K562 (cell line): ENCODE results near the gene MPPED2. TPM values are rescaled to one million over a fixed set of nuclear protein-coding genes. Genes with fewer than 3 reads are reported as not detected.

Experiments used
- ATAC-seq: fragments of 200-7000 bp; cut with Tn5 transposase; 3 replicates; pipeline ENCODE4 v1.9.1; 2020; ENCODE audit warnings: moderate library complexity
- BruUV-seq: library from RNA; stranded (reverse); fragments of 400-500 nt; replicated peaks from 2 replicates; lab custom pipeline; 2021; lab: Mats Ljungman, UMichigan
- CTCF ChIA-PET: fragments of 300-600 bp; formaldehyde crosslinking; extraction: SDS; loops from one replicate; lab custom pipeline; 2021; ENCODE audit warnings: low intra/inter-chr PET ratio; lab: Yijun Ruan, JAX
- POLR2A ChIA-PET: fragments of 300-600, 350-650 bp; sonication (Branson Sonifier 250); formaldehyde crosslinking; extraction: SDS; loops from one replicate; lab custom pipeline; 2021; ENCODE audit warnings: antibody characterized with exemption, inconsistent platforms; lab: Yijun Ruan, JAX
- DNase-seq, 4 experiments: peaks; one replicate each; pipeline versions ENCODE4 v3.0.0 to v3.0.0-alpha.2; 2011 to 2018; ENCODE audit warnings: low spot score in 3 of 4, mixed read lengths in 3 of 4; ENCODE audit errors: extremely low read depth in 1 of 4
- FAIRE-seq: peaks from 2 replicates; lab custom pipeline; 2011; peaks lifted over from hg19 to GRCh38; lab: Jason Lieb, UNC
- H2AFZ ChIP-seq: 2 replicates; pipeline ENCODE4 v1.6.0; 2011; ENCODE audit warnings: low read depth, low read length, control low read depth, inconsistent platforms
- H3K27ac ChIP-seq: fragments of 200-600 bp; 3 replicates; pipeline ENCODE4 v1.8.0; 2011; ENCODE audit warnings: low read depth, mild to moderate bottlenecking, control low read depth, inconsistent platforms, low read length, moderate library complexity, mixed read lengths; ENCODE audit errors: extremely low read depth
- H3K27me3 ChIP-seq, 2 experiments: fragments of 300-600 bp in 1 of 2; 2 replicates in 1 of 2; 3 replicates in 1 of 2; pipeline versions ENCODE4 v1.6.0 to v1.8.0; 2011; ENCODE audit warnings: inconsistent platforms in 2 of 2, low read length in 2 of 2, mild to moderate bottlenecking in 1 of 2, mixed read lengths in 1 of 2, moderate library complexity in 1 of 2; ENCODE audit not compliant: control insufficient read depth in 2 of 2, insufficient read depth in 2 of 2
- H3K36me3 ChIP-seq: fragments of 300-600 bp; 3 replicates; pipeline ENCODE4 v1.8.0; 2011; ENCODE audit warnings: mild to moderate bottlenecking, low read length, inconsistent platforms; ENCODE audit not compliant: control insufficient read depth, insufficient read depth
- H3K4me1 ChIP-seq, 2 experiments: fragments of 200-600 bp in 1 of 2; replicated peaks in 1 of 2; 2 replicates in 1 of 2; 3 replicates in 1 of 2; pipeline versions ENCODE4 v1.5.1 to v1.8.0; 2011; ENCODE audit warnings: inconsistent platforms in 2 of 2, low read length in 2 of 2, mild to moderate bottlenecking in 1 of 2, mixed read lengths in 1 of 2, moderate library complexity in 1 of 2; ENCODE audit not compliant: control insufficient read depth in 2 of 2, insufficient read depth in 2 of 2
- H3K4me2 ChIP-seq: 2 replicates; pipeline ENCODE4 v1.6.1; 2011; ENCODE audit warnings: low read length, control low read depth, inconsistent platforms, mixed read lengths; ENCODE audit not compliant: insufficient read depth
- H3K4me3 ChIP-seq: fragments of 200-600 bp; sonication (generic), shearing (Covaris generic); 2 replicates; pipeline ENCODE4 v1.5.1; 2016; ENCODE audit warnings: control low read depth, inconsistent platforms
- H3K79me2 ChIP-seq: fragments of 200-600 bp; 3 replicates; pipeline ENCODE4 v1.8.0; 2011; ENCODE audit warnings: low read length, inconsistent platforms; ENCODE audit not compliant: control insufficient read depth, insufficient read depth
- H3K9ac ChIP-seq, 2 experiments: 2 replicates each; pipeline versions ENCODE4 v1.6.0 to v1.6.1; 2011; ENCODE audit warnings: low read depth in 2 of 2, low read length in 2 of 2, control low read depth in 1 of 2, inconsistent platforms in 1 of 2, mild to moderate bottlenecking in 1 of 2, mixed read lengths in 1 of 2; ENCODE audit not compliant: insufficient read depth in 1 of 2
- H3K9me1 ChIP-seq: one replicate; pipeline ENCODE4 v1.6.0; 2011; ENCODE audit warnings: inconsistent platforms, mild to moderate bottlenecking, low read length, moderate library complexity; ENCODE audit not compliant: control insufficient read depth, insufficient read depth
- H3K9me3 ChIP-seq: replicated peaks from 2 replicates; pipeline ENCODE4 v1.5.1; 2011; ENCODE audit warnings: low read depth, low read length, inconsistent platforms; ENCODE audit not compliant: control insufficient read depth, insufficient read depth
- H4K20me1 ChIP-seq: replicated peaks from 2 replicates; pipeline ENCODE4 v1.6.1; 2011; ENCODE audit warnings: low read length, inconsistent platforms, mixed read lengths; ENCODE audit not compliant: control insufficient read depth, insufficient read depth
- MEF2D ChIP-seq: conservative IDR thresholded peaks from 2 replicates; pipeline ENCODE4 v1.6.1; 2016; ENCODE audit warnings: low read depth, missing genetic modification characterization, missing compliant biosample characterization
- NFIC ChIP-seq: fragments of 450-650 bp; IDR thresholded peaks from 2 replicates; pipeline ENCODE4 v1.6.1; 2017; ENCODE audit warnings: mild to moderate bottlenecking, inconsistent platforms
- RBM15 ChIP-seq: fragments of 200-400 bp; formaldehyde crosslinking; IDR thresholded peaks from 2 replicates; pipeline ENCODE4 v1.6.1; 2018; ENCODE audit warnings: mild to moderate bottlenecking, low read length, moderate library complexity; ENCODE audit not compliant: insufficient read depth
- SPI1 ChIP-seq: IDR thresholded peaks from 2 replicates; pipeline ENCODE4 v1.6.1; 2011; ENCODE audit warnings: low read depth, low read length, control low read depth, borderline replicate concordance
- ZEB2 ChIP-seq: fragments of 450-650 bp; IDR thresholded peaks from 2 replicates; pipeline ENCODE4 v1.6.1; 2016
- ZNF695 ChIP-seq: fragments of 450-650 bp; formaldehyde crosslinking; IDR thresholded peaks from 2 replicates; pipeline ENCODE4 v1.4.0; 2020; ENCODE audit warnings: mild to moderate bottlenecking, moderate library complexity
- WGBS: fragments of 100-300 bp; shearing (Covaris generic); methylation state at CpG from one replicate; pipeline ENCODE4 v1.1.6; 2016; ENCODE audit warnings: low coverage, mixed read lengths; ENCODE audit not compliant: insufficient coverage; ENCODE audit errors: missing lambda C conversion rate; 5-methylcytosine and 5-hydroxymethylcytosine counted together
- in situ Hi-C: fragments of 300-500 bp; cut with MboI; formaldehyde crosslinking; loops from 4 replicates; pipeline ENCODE4 v1.15.0; 2018; ENCODE audit warnings: inconsistent platforms, mixed read lengths
- intact Hi-C: fragments of 100-400 bp; cut with micrococcal nuclease; formaldehyde crosslinking; loops from 2 replicates; pipeline ENCODE4 v1.14.2; 2022
- polyA plus RNA-seq, 8 experiments: library from polyadenylated mRNA; depleted of rRNA in 4 of 8; stranded (reverse) in 5 of 8; unstranded in 3 of 8; fragments of >200 nt; fragmentation: Nextera tagmentation in 2 of 8; fragmentation: Illumina TruSeq in 1 of 8; extraction: Ambion mirVana in 2 of 8; extraction: Trizol in 1 of 8; gene quantifications; 2 replicates each; pipeline versions ENCODE4 v1.2.1 to v1.2.3, GENCODE V29; 2011 to 2014; ENCODE audit warnings: inconsistent platforms in 1 of 8, missing spikeins in 1 of 8
- total RNA-seq, 7 experiments: library from RNA; depleted of rRNA in 6 of 7; stranded (reverse); fragments of >200 nt in 6 of 7; fragmentation: Illumina TruSeq in 2 of 7; extraction: Trizol in 2 of 7; gene quantifications; 2 replicates each; pipeline versions ENCODE4 v1.2.1 to v1.2.3, GENCODE V29; 2011 to 2021; ENCODE audit warnings: low replicate concordance in 1 of 7

MPPED2 gene
- total and polyA plus RNA-seq, 9 of the 15 experiments (the other 6 are each of a cell fraction or from before 2014, with no cell fraction given): not detected

DNA sequence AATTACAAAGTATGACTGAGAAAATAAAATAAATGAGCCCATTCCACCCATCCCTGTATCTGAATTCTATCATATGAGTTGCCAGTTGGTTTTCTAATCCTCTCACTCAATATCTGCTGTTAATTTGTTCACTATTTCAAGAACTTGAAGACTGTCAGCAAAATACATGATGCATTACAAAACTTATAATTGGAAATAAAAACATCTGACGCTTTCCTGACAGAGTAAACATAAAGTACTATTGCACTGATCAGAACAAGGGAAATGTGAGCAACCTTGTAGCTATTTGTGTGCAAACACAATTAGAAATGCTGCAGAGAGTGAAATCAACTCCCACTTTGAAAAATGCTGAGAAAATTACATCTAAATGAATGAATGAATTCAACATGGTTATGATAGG, 97.1 kb downstream of the MPPED2 start:
- DNase-seq (no peak), ATAC-seq (no peak), FAIRE-seq (no peak)
- Histone ChIP-seq H3K79me2 (no peaks in the 10 kb centered on the region), H4K20me1 (no peaks in the 10 kb centered on the region), H3K4me2 (no peak overlapping the region), H2AFZ (no peak overlapping the region), H3K9me3 (no peaks in the 10 kb centered on the region), H3K27ac (no peak overlapping the region), H3K9ac (no peak overlapping the region), H3K36me3 (no peaks in the 10 kb centered on the region), H3K27me3 (no peaks in the 10 kb centered on the region), H3K4me1 (no peaks in the 10 kb centered on the region), H3K4me3 (no peak overlapping the region), H3K9me1 (no peaks in the 10 kb centered on the region)
- CTCF ChIA-PET: no interaction called here
- 0% methylated on average over 1 of the region's 1 CpG for WGBS
- no peak for TF ChIP-seq SPI1
- TF ChIP-seq MEF2D: no peak
- no peak for TF ChIP-seq ZEB2
- TF ChIP-seq RBM15: no peak
- POLR2A ChIA-PET: no interaction called here
- BruUV-seq: no TSS peak
- in situ Hi-C loops (no loop called here), intact Hi-C loops (no loop called here)

DNA sequence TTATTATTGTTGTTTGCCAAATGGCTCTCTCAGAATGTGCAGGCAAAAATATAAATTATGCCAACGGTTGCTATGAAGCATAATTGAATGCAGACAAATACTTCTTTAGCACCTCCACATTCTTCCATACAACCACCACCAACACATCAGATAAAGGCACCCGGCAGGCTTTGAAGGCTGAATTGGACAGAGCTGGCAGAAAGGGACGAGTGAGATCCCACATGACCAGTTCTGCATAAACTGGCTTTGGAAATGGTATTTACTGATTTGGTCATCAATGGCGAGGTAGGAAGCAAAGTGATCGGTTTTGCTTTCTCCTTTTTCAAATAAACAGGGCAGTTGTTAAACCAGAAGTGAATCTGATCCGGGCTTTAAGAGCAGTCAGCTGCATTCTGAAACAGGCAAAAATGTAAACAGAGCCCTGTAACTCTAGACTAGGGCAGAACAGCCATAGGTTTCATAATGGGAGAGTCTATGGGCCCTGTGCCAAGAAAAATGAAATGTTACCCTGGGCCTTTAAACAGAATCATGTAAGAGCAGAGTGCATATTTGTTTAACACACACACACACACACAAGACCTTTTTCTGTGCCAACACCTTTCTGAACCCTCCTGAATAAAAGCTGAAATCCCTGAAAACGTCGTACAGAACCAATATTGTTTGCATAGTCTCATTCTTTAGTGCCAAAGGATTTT, 97.7 kb downstream of the MPPED2 start:
- Histone ChIP-seq H4K20me1 (no peaks in the 10 kb centered on the region), H3K27ac (no peak overlapping the region), H3K4me3 (no peak overlapping the region), H3K36me3 (no peaks in the 10 kb centered on the region), H3K4me2 (no peak overlapping the region), H3K79me2 (no peaks in the 10 kb centered on the region), H3K27me3 (no peaks in the 10 kb centered on the region), H3K9me1 (no peaks in the 10 kb centered on the region), H2AFZ (no peak overlapping the region), H3K9ac (no peak overlapping the region), H3K9me3 (no peaks in the 10 kb centered on the region), H3K4me1 (no peaks in the 10 kb centered on the region)
- BruUV-seq: no TSS peak
- ChIA-PET POLR2A (no interaction called here), CTCF (no interaction called here)
- under 1% methylated on average over 8 of the region's 8 CpGs for WGBS
- FAIRE-seq (no peak), ATAC-seq (no peak), DNase-seq (no peak)
- TF ChIP-seq NFIC: peak; percentile 30; the same call in 1 of the 2 replicates
- TF ChIP-seq ZNF695 (CRISPR knock-in tag): no peak
- in situ Hi-C loops: no loop called here
- intact Hi-C loops: no loop called here
